AG04450 (cell line): ENCODE results near the gene HIGD1C. TPM values are rescaled to one million over a fixed set of nuclear protein-coding genes. Genes with fewer than 3 reads are reported as not detected.

Source experiments
- CTCF ChIA-PET: fragments of 300-600, 350-600 bp; formaldehyde crosslinking; extraction: SDS; loops from one replicate; lab custom pipeline; 2022; ENCODE audit warnings: antibody characterized with exemption, inconsistent platforms; lab: Charles Lee
- POLR2A ChIA-PET: fragments of 350-600 bp; formaldehyde crosslinking; extraction: SDS; loops from one replicate; lab custom pipeline; 2021; ENCODE audit warnings: antibody characterized with exemption, inconsistent platforms; lab: Yijun Ruan, JAX
- DNase-seq: peaks from one replicate; pipeline ENCODE4 v3.0.0-alpha.2; 2011; ENCODE audit warnings: low read depth, low spot score
- H3K27ac ChIP-seq: one replicate; pipeline ENCODE4 v1.5.1; 2012; ENCODE audit warnings: low read depth, low read length, control low read depth
- H3K27me3 ChIP-seq: one replicate; pipeline ENCODE4 v1.6.0; 2012; ENCODE audit warnings: low read length; ENCODE audit not compliant: control insufficient read depth, insufficient read depth
- H3K4me3 ChIP-seq: 2 replicates; pipeline ENCODE4 v1.5.1; 2011; ENCODE audit warnings: mild to moderate bottlenecking, low read depth, low read length, control low read depth
- H3K9me3 ChIP-seq: 2 replicates; pipeline ENCODE4 v1.5.1; 2012; ENCODE audit warnings: low read length; ENCODE audit not compliant: control insufficient read depth, insufficient read depth
- polyA plus RNA-seq: library from polyadenylated mRNA; depleted of rRNA; stranded (reverse); fragments of >200 nt; gene quantifications from 2 replicates; pipeline ENCODE4 v1.2.3, GENCODE V29; 2011
- TF ChIP-seq, protein P1 (sequence below): IDR thresholded peaks from 2 replicates; pipeline ENCODE4 v1.5.1; 2011; ENCODE audit warnings: low read depth, low read length, control low read depth, inconsistent platforms

The HIGD1C gene
- polyA plus RNA-seq, 1 experiment = not detected

DNA sequence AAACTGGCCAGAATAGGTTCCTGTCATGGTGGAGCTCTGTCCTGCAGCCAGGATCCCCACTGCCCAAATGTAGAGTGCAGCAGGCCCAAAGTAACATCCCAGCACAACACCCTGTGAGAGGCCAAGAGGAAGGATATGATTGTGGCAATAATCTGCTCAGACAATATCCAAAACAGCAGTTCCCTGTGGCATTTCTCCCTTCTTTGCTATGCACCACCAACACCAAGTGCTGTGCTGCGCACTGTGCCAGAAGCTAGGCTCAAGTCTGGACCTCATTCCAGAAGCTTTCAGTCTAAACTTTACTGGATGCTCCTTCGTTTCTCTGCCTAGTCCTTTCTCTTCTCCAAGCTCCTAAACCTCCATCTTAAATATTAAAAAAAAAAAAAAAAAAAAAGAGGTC, 40.5 kb downstream of the HIGD1C start:
- POLR2A ChIA-PET = interaction anchor here (0.7 kb wide), 1 partner anchor 164 kb away, joined by 9 read pairs; no protein-coding TSS in a partner anchor
- DNase-seq = no peak
- TF ChIP-seq, protein P1, sequence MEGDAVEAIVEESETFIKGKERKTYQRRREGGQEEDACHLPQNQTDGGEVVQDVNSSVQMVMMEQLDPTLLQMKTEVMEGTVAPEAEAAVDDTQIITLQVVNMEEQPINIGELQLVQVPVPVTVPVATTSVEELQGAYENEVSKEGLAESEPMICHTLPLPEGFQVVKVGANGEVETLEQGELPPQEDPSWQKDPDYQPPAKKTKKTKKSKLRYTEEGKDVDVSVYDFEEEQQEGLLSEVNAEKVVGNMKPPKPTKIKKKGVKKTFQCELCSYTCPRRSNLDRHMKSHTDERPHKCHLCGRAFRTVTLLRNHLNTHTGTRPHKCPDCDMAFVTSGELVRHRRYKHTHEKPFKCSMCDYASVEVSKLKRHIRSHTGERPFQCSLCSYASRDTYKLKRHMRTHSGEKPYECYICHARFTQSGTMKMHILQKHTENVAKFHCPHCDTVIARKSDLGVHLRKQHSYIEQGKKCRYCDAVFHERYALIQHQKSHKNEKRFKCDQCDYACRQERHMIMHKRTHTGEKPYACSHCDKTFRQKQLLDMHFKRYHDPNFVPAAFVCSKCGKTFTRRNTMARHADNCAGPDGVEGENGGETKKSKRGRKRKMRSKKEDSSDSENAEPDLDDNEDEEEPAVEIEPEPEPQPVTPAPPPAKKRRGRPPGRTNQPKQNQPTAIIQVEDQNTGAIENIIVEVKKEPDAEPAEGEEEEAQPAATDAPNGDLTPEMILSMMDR = no peak
- H3K4me3 ChIP-seq = no peak overlapping the region
- H3K27ac ChIP-seq = no peak overlapping the region
- no peaks in the 10 kb centered on the region for H3K9me3 ChIP-seq
- H3K27me3 ChIP-seq = no peaks in the 10 kb centered on the region
- CTCF ChIA-PET = interaction anchor here (0.7 to 1.6 kb wide), 2 partner anchors 168 to 228 kb away, joined by 5 read pairs; no protein-coding TSS in a partner anchor

DNA sequence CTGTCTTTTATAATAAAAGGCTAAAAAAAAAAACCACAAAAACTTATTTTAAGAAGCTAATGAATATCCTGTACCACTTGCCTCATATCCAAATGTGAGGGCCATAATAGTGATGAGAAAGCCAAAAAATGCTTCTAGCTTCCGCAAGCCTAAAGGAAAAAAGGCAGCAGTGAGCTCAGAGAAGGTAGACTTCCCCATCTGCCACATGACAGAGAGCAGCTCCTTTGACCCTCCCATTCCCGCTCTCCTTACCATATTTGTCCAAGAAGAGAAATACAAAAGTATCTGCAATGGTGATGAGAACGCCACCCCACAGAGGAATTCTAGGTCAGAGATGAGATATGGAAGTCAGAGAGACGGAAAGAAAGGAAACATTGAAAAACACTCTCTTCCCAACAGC, 46.7 kb downstream of the HIGD1C start:
- ChIA-PET POLR2A (no interaction called here), CTCF (interaction anchor here (0.6 kb wide), 2 partner anchors 36 to 173 kb away, joined by 3 to 9 read pairs; no protein-coding TSS in a partner anchor)
- Histone ChIP-seq H3K9me3 (no peaks in the 10 kb centered on the region), H3K4me3 (no peak overlapping the region), H3K27ac (no peak overlapping the region), H3K27me3 (no peaks in the 10 kb centered on the region)
- TF ChIP-seq, protein P1 = no peak
- DNase-seq = no peak

DNA sequence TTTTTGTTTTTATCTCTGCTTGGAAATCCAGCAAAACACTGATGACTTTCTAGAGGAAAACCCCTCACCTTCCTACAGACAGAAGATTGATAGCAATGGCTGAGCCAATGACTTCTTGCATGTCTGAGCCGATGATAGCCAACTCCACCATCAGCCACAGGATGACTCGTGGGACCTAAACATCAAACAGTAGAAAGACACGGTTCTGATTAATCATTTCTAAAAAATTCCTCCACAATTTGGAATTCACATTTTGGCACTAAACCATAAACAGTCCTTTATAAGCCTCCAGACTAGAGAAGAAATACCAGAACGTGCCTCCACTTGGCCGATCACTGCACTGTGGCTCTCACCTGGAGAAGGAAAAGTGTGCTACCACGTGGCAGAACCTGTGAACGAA, 47.9 kb downstream of the HIGD1C start:
- Histone ChIP-seq H3K27me3 (no peaks in the 10 kb centered on the region), H3K4me3 (no peak overlapping the region), H3K27ac (no peak overlapping the region), H3K9me3 (no peaks in the 10 kb centered on the region)
- TF ChIP-seq, protein P1 = no peak
- ChIA-PET POLR2A (interaction anchor here (0.6 kb wide), 1 partner anchor 12 kb away, joined by 4 read pairs; no protein-coding TSS in a partner anchor), CTCF (no interaction called here)
- DNase-seq = no peak

DNA sequence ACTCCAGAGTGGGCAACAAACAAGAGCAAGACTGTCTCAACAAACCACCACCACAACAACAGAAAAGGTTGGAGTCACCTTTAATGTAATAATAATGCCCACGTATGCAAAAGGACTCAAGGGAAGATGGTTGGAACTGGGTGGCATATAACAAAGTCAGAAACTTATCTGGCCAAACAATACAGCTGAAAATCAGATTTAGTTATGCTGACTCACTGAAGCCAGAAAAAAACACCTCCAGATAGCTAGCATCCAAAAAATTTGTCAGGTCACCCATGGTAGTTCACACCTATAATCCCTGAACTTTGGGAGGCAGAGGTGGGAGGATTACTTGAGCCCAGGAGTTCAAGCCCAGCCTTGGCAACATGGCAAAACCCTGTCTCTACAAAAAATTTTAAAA, 49.5 kb downstream of the HIGD1C start:
- H3K27ac ChIP-seq = no peak overlapping the region
- ChIA-PET CTCF (no interaction called here), POLR2A (interaction anchor here (0.7 kb wide), 1 partner anchor 17 kb away, joined by 4 read pairs; no protein-coding TSS in a partner anchor)
- DNase-seq = no peak
- no peaks in the 10 kb centered on the region for H3K27me3 ChIP-seq
- H3K9me3 ChIP-seq = no peaks in the 10 kb centered on the region
- TF ChIP-seq, protein P1 = no peak
- H3K4me3 ChIP-seq = no peak overlapping the region

- CTCF ChIA-PET = interaction anchor here (0.7 kb wide), 1 partner anchor 179 kb away, joined by 3 read pairs; no protein-coding TSS in a partner anchor
- POLR2A ChIA-PET = no interaction called here
- TF ChIP-seq, protein P1 = no peak
Observed at GRCh38 chr12:51004504-51004903, 52.2 kb downstream of the HIGD1C start.

More at GRCh38 chr12:51004504-51004903, 52.2 kb downstream of the HIGD1C start:
- Histone ChIP-seq H3K9me3 (no peaks in the 10 kb centered on the region), H3K4me3 (no peak overlapping the region), H3K27ac (no peak overlapping the region), H3K27me3 (no peaks in the 10 kb centered on the region)
- DNase-seq = no peak
